HL-60 (cell line): Measurements from ENCODE around the gene SMG9.

ENCODE experiments used
- DNase-seq, 2 experiments: peaks; one replicate each; pipeline ENCODE4 v3.0.0-alpha.2; 2010 to 2020; ENCODE audit warnings: low read depth in 1 of 2, low spot score in 1 of 2
- H3K27ac ChIP-seq: fragments of 250-450 bp; sonication (Bioruptor Pico); replicated peaks from 2 replicates; pipeline ENCODE4 v1.5.1; 2020; ENCODE audit warnings: mild to moderate bottlenecking, moderate library complexity
- H3K27me3 ChIP-seq: fragments of 250-450 bp; sonication (Bioruptor Pico); 2 replicates; pipeline ENCODE4 v1.5.1; 2021; ENCODE audit warnings: mild to moderate bottlenecking, moderate library complexity; ENCODE audit not compliant: insufficient read depth, poor library complexity, severe bottlenecking
- H3K4me3 ChIP-seq: replicated peaks from 2 replicates; pipeline ENCODE4 v1.5.1; 2011; ENCODE audit warnings: mild to moderate bottlenecking, control low read depth, low read length; ENCODE audit not compliant: insufficient read depth
- GABPA ChIP-seq: IDR thresholded peaks from 2 replicates; pipeline ENCODE4 v1.6.1; 2012; ENCODE audit warnings: low read depth
- POLR2AphosphoS5 ChIP-seq: IDR thresholded peaks from 2 replicates; pipeline ENCODE4 v1.6.1; 2012; ENCODE audit warnings: low read depth
- SPI1 ChIP-seq: IDR thresholded peaks from 2 replicates; pipeline ENCODE4 v1.6.1; 2012; ENCODE audit warnings: low read depth, mild to moderate bottlenecking, borderline replicate concordance
- TF ChIP-seq, protein P1 (sequence below): IDR thresholded peaks from one replicate; pipeline ENCODE4 v1.5.1; 2011; ENCODE audit warnings: low read length, control low read depth, inconsistent platforms; ENCODE audit not compliant: insufficient read depth
- TF ChIP-seq, protein P2 (sequence below): IDR thresholded peaks from 2 replicates; pipeline ENCODE4 v1.6.1; 2012; ENCODE audit warnings: low read depth; ENCODE audit not compliant: insufficient replicate concordance

SMG9 gene

DNA sequence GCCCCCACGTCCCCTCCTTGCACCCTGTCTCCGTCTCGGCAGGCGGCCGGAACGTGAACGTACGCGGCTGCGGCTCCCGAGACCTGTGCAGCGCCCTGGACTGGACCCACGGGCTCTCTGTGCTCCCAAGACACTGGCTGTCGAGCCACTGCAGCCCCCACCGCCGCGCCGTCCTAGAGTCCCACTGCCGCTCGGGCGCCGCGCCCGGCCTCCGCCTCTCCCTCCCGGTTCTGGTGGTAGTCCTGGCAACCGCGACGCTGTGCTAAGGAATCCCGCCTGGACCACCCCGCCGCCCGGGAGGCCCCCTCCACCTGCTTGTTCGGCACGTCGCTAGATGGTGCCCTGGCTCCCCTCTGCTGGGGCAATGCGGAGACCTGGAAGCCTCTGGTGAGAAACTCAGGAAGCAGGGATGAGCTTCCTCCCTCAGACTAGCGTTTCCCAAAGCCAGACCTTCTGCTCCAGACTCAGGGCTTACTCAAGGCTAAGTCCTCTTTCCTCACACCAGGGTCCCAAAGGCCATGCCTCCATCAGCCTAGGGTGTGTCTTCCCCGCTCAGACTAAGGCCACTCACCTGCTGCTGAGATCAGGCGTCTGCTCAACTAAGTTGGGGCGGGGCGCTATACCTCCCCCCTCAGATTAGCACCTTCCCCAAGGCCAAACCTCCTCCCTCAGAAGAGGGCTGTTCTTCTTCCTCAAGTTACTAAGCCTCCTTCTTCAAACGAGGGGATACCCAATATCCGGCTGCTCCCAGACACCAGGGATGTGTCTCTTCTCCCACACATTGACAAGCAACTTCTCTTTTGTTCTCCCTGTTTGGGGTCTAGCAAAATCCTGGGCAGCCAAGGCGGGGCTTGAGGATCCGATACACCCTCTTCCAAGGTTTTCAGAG, 55.0 kb downstream of the SMG9 start:
- Histone ChIP-seq H3K27me3 (no peaks in the 10 kb centered on the region), H3K4me3 (no peak overlapping the region; the same call in 1 of the 2 replicates), H3K27ac (peak overlapping the region; percentile 58)
- no peak for TF ChIP-seq SPI1
- TF ChIP-seq POLR2AphosphoS5, result no peak
- TF ChIP-seq, protein P1, sequence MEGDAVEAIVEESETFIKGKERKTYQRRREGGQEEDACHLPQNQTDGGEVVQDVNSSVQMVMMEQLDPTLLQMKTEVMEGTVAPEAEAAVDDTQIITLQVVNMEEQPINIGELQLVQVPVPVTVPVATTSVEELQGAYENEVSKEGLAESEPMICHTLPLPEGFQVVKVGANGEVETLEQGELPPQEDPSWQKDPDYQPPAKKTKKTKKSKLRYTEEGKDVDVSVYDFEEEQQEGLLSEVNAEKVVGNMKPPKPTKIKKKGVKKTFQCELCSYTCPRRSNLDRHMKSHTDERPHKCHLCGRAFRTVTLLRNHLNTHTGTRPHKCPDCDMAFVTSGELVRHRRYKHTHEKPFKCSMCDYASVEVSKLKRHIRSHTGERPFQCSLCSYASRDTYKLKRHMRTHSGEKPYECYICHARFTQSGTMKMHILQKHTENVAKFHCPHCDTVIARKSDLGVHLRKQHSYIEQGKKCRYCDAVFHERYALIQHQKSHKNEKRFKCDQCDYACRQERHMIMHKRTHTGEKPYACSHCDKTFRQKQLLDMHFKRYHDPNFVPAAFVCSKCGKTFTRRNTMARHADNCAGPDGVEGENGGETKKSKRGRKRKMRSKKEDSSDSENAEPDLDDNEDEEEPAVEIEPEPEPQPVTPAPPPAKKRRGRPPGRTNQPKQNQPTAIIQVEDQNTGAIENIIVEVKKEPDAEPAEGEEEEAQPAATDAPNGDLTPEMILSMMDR, result no peak
- TF ChIP-seq, protein P2, sequence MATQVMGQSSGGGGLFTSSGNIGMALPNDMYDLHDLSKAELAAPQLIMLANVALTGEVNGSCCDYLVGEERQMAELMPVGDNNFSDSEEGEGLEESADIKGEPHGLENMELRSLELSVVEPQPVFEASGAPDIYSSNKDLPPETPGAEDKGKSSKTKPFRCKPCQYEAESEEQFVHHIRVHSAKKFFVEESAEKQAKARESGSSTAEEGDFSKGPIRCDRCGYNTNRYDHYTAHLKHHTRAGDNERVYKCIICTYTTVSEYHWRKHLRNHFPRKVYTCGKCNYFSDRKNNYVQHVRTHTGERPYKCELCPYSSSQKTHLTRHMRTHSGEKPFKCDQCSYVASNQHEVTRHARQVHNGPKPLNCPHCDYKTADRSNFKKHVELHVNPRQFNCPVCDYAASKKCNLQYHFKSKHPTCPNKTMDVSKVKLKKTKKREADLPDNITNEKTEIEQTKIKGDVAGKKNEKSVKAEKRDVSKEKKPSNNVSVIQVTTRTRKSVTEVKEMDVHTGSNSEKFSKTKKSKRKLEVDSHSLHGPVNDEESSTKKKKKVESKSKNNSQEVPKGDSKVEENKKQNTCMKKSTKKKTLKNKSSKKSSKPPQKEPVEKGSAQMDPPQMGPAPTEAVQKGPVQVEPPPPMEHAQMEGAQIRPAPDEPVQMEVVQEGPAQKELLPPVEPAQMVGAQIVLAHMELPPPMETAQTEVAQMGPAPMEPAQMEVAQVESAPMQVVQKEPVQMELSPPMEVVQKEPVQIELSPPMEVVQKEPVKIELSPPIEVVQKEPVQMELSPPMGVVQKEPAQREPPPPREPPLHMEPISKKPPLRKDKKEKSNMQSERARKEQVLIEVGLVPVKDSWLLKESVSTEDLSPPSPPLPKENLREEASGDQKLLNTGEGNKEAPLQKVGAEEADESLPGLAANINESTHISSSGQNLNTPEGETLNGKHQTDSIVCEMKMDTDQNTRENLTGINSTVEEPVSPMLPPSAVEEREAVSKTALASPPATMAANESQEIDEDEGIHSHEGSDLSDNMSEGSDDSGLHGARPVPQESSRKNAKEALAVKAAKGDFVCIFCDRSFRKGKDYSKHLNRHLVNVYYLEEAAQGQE, result no peak
- no peak for TF ChIP-seq GABPA
- DNase-seq, result no peak

DNA sequence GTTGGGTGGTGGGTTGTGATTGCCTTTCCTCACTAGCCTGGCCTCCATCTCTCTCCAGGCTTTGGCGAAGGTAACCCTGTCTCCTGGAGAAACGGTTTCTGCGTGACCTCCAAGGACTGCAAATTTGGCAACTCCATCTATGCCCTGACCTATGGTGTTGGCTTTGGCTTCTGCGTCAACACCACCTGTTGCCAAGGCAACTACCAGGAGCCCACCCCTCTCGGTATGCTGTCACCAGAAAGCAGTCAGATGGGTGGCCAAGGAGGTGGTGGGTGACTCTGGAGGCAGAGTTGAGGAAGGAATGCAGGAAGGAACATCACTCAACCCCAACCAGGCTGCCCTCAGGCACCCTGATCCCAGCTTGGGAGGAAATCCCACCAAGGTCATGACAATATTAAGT, 57.5 kb downstream of the SMG9 start:
- Histone ChIP-seq H3K27me3 (no peaks in the 10 kb centered on the region), H3K4me3 (no peak overlapping the region), H3K27ac (no peak overlapping the region)
- TF ChIP-seq, protein P2, result no peak
- TF ChIP-seq POLR2AphosphoS5, result no peak
- no peak for TF ChIP-seq GABPA
- TF ChIP-seq, protein P1, result no peak
- TF ChIP-seq SPI1, result no peak
- no peak for DNase-seq

DNA sequence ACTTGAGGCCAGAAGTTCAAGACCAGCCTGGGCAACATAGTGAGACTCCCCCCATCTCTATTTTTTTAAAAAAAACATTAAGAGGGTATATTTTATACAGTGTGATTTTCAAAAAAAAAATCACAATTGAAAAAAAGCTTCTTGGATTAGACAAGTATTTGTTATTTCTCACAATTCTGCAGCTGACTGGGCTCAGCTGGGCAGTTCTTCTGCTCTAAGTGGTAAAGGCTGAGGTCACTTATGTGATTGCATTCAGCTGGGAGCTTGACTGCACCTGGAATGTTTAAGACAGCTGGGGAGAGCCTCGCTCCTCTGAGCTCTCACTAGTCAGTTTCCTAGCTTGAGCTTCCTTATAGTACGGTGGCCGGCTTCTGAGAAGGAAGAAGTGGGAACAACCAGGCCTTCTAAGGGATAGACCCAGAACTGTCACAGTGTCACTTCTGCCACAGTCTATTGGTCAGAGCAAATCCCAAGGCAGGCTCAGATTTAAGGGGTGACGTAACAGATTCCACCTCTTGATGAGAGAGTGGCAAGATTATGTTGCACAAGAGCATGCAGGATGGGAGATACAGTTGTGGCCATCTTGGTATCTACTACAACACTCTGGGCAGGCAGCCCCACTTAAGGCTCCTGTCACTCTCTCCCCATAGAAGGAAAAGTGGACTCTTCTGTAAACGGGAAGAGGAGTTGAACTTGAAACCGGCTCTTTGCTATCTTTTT, 58.6 kb downstream of the SMG9 start:
- Histone ChIP-seq H3K27me3 (no peaks in the 10 kb centered on the region), H3K27ac (no peak overlapping the region), H3K4me3 (no peak overlapping the region)
- peak; percentile 27 to 78 for DNase-seq
- TF ChIP-seq, protein P2, result no peak
- TF ChIP-seq GABPA (no peak), POLR2AphosphoS5 (no peak), SPI1 (no peak)
- TF ChIP-seq, protein P1, result no peak
